Fibroblast of villous mesenchyme (primary cell): Measurements from ENCODE around the gene ZNF845. TPM values are rescaled to one million over a fixed set of nuclear protein-coding genes. Genes with fewer than 3 reads are reported as not detected.
"Not testable (repeated sequence)": the region's sequence is repeated elsewhere in the genome, so short reads cannot be mapped to it uniquely, and the experiment has no call there.

Experiments
- DNase-seq: peaks from one replicate; pipeline ENCODE4 v3.0.0-alpha.2; 2010; ENCODE audit warnings: low read depth
- H3K4me3 ChIP-seq: 2 replicates; pipeline ENCODE4 v1.5.1; 2011; ENCODE audit warnings: low read depth, mild to moderate bottlenecking, low read length
- total RNA-seq: library from RNA; depleted of rRNA; stranded (reverse); fragments of >200 nt; gene quantifications from 2 replicates; pipeline ENCODE4 v1.2.3, GENCODE V29; 2012
- TF ChIP-seq, protein P1 (sequence below): IDR thresholded peaks from 2 replicates; pipeline ENCODE4 v1.5.1; 2012; ENCODE audit warnings: low read depth, mild to moderate bottlenecking, low read length; ENCODE audit not compliant: insufficient read depth

The ZNF845 gene
- total RNA-seq, 1 donor: 9.5 TPM

DNA sequence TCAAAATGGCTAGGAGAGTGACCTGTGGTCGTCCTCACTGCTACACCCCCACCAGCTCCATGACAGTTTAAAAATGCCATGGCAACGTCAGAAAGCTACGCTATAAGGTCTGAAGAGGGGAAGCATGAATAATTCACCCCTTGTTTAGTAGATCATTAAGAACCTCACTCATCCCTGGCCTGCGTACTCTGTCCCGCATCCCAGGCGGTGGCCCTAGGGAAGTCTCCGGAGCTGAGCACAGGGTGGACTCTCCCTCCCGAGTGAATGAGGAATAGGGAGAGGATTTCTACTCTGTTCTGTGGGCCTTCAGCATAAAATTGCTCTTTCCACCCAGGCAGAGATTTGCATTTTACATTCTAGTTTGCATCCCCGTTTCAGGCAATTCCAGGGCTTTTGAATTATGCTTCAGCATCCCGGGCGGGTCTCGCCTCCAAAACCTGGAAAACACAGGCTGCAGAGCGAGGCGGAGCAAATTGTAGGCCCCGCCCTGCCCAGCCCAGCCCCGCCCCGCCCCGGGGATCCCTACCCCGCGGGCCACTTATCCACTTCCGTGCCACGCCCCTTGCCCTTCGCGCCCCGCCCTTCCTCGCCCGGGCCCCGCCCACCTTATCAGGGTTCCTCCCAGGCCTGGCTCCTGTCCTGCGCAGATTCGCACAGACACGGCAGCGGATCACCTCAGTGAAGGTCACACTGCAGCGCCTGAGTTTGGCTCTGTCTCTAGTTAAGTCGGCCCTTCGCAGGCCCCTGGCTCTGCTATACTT lies 24.5 kb downstream of the ZNF845 start:
- no peak overlapping the region for H3K4me3 ChIP-seq
- no peak for DNase-seq
- TF ChIP-seq, protein P1, sequence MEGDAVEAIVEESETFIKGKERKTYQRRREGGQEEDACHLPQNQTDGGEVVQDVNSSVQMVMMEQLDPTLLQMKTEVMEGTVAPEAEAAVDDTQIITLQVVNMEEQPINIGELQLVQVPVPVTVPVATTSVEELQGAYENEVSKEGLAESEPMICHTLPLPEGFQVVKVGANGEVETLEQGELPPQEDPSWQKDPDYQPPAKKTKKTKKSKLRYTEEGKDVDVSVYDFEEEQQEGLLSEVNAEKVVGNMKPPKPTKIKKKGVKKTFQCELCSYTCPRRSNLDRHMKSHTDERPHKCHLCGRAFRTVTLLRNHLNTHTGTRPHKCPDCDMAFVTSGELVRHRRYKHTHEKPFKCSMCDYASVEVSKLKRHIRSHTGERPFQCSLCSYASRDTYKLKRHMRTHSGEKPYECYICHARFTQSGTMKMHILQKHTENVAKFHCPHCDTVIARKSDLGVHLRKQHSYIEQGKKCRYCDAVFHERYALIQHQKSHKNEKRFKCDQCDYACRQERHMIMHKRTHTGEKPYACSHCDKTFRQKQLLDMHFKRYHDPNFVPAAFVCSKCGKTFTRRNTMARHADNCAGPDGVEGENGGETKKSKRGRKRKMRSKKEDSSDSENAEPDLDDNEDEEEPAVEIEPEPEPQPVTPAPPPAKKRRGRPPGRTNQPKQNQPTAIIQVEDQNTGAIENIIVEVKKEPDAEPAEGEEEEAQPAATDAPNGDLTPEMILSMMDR: no peak

DNA sequence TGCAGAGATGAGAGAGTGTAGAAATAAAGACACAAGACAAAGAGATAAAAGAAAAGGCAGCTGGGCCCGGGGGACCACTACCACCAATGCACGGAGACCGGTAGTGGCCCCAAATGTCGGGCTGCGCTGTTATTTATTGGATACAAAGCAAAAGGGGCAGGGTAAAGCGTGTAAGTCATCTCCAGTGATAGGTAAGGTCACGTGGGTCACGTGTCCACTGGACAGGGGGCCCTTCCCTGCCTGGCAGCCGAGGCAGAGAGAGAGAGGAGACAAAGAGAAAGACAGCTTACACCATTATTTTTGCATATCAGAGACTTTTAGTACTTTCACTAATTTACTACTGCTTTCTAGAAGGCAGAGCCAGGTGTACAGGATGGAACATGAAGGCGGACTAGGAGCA lies 26.5 kb downstream of the ZNF845 start:
- not testable (repeated sequence) for H3K4me3 ChIP-seq, DNase-seq

DNA sequence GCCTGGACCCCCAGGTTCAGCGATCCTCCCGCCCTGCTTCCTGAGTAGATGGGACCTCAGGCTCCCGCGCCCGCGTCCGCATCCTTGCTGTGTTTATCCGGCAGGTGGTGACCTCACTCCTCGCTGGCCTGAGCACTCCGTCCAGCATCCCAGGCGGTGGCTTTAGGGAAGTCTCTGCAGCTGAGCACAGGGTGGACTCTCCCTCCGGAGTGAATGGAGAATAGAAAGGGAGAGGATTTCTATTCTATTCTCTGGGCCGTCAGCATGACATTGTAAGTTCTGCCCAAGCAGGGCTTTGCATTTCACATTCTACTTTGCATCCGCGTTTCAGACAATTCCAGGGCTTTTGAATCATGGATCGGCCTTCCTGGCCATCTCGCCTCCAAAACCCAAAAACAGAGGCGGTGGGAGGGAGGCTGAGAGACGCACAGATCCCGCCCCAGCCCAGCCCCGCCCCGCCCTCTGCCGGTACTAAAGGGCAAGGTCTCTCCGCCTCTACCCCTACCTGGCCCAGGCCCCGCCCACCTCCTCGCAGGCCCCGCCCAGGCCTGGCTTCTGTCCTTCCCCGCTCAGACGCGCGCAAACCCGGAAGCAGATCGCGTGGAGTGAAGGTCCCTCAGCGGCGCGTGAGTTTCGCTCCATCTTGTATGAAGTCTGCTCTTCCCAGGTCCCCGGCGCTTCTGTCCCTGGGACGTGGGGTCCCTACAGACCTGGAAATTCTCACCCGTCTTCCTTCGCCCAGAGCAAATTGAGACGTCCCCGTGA lies 31.8 kb downstream of the ZNF845 start, which contains the start of gene ZNF525:
Gene ZNF525 (plus strand): TSS at position 572 of the 765 bp plus-strand sequence. CDS start 6,577 bp downstream, outside the sequence.
- H3K4me3 ChIP-seq: peak within 1 kb of the TSS; percentile 81
- TF ChIP-seq, protein P1: no peak
- DNase-seq: peak; percentile 66

DNA sequence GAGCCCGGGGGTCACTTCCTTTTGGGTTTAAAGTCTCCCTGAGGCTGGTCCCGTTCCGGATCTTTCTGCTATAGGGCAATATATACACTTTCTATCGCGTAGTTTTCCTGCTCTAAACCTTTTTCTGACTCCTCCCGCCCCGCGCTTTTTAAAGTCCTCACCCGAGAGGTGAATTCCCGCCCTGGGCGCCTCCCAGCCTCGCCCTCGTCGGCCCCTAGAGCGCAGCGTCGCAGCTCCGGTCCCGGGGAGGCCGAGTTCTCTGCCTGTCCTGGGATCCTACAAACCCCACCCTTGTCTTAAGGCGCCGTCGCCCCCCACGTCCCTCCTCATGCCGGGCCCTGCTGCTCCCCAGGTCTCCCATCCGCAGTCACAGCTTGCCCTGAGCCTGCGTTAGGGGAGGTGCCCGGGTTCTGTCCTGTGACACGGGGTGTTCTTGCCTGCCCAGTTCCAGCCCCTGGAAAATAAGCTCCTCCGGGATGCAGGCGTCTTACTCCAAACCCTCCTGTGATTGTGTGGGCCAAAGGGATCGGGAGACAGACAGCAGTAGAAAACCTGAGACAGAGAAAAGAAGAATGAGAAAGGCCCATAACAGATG lies 32.4 kb downstream of the ZNF845 start:
- H3K4me3 ChIP-seq: peak overlapping the region; percentile 81
- DNase-seq: no peak
- TF ChIP-seq, protein P1: no peak

DNA sequence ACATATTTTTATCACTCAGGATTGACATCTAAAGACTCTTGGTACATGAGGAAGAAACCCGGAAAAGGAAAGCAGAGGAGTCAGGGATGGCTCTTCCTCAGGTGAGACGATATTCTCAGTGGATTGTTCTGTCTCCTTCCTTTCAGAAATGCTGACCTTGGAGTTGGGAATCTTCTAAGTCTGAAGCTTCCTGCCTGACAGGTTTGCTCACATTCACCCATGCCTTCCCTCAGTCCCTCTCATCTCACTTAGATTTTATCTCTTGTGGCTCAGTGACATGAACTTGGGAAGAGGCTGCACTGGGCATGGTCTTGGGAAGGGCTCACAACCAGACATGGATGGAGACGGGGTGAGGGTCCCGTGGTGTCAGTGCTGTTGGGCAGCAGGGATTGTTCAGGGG lies 38.6 kb downstream of the ZNF845 start:
- H3K4me3 ChIP-seq: no peak overlapping the region
- DNase-seq: no peak
- TF ChIP-seq, protein P1: no peak

DNA sequence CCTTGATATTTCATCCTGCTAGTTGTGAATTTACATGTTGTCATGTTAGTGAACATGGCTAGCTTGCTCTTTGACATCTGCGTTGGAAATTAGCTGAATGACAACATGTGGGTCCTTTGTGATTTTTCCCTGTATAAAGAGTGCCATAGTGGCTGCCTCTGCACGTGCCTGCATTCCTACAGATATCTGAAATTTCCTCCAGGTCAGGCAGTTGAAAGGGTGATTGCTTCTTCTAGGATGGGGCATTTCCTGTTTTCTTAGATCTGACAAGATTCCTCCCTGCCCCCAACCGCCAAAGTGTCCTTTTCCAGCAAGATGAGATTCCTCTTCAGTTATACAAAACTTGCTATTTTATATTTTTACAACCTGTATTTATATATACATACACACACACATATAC lies 40.7 kb downstream of the ZNF845 start:
- TF ChIP-seq, protein P1: no peak
- DNase-seq: no peak
- H3K4me3 ChIP-seq: no peak overlapping the region

DNA sequence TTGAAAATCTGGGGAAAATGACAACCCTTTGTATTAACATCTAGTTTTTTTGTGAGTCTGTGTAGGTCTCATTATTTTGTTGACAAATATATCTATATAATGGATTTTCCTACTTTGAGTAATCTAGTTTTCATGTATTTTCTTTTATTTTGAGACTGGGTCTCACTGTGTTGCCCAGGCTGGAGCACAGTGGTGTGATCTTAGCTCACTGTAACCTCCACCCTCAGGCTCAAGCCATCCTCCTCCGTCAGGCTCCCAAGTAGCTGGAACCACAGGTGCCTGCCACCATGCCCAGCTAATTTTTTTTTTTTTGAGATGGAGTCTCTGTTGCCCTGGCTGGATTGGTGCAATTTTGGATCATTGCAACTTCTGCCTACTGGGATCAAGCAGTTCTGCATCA lies 41.2 kb downstream of the ZNF845 start:
- DNase-seq: no peak
- TF ChIP-seq, protein P1: no peak

More for the DNA sequence above, 41.2 kb downstream of the ZNF845 start:
- no peak overlapping the region for H3K4me3 ChIP-seq
